ACHN (cell line): ENCODE results near the gene PDXDC1.
"Not testable (repeated sequence)": the region's sequence is repeated elsewhere in the genome, so short reads cannot be mapped to it uniquely, and the experiment has no call there.

Experiments used
- DNase-seq: peaks from one replicate; pipeline ENCODE4 v3.0.0-alpha.2; 2015
- in situ Hi-C: cut with HindIII; loops from 2 replicates; pipeline ENCODE4 v1.10.0; 2017; ENCODE audit warnings: low sequenced_read_pairs, low pct_ligation_motif_present, low pct_unique_long_range_greater_than_20kb

PDXDC1 gene

GRCh38 chr16:15052747-15053476, 78.1 kb downstream of the PDXDC1 start:
- in situ Hi-C loops: no loop called here
- no peak for DNase-seq

DNA sequence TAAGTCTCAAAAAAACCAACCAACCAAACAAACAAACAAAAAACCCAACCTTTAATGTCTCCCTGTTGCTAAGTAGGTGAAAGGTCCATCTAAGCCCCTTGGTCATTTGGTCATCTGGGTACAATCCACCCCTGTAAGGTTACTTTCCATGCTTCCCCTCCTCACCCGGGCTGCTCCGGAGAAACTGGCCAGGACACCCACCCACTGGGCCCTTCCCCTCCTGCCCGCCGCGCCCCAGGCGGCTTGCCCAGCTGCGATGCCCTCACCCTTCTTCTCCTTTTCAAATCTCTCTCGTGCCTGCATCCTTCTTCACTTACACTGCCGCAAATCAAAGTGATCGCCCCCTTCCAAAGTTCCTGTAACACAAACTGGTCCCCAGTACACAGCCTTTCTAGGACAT, 79.1 kb downstream of the PDXDC1 start:
- no peak for DNase-seq
- in situ Hi-C loops: no loop called here

- in situ Hi-C loops: no loop called here
- DNase-seq: no peak
Observed at GRCh38 chr16:15054357-15055140, 79.7 kb downstream of the PDXDC1 start.

DNA sequence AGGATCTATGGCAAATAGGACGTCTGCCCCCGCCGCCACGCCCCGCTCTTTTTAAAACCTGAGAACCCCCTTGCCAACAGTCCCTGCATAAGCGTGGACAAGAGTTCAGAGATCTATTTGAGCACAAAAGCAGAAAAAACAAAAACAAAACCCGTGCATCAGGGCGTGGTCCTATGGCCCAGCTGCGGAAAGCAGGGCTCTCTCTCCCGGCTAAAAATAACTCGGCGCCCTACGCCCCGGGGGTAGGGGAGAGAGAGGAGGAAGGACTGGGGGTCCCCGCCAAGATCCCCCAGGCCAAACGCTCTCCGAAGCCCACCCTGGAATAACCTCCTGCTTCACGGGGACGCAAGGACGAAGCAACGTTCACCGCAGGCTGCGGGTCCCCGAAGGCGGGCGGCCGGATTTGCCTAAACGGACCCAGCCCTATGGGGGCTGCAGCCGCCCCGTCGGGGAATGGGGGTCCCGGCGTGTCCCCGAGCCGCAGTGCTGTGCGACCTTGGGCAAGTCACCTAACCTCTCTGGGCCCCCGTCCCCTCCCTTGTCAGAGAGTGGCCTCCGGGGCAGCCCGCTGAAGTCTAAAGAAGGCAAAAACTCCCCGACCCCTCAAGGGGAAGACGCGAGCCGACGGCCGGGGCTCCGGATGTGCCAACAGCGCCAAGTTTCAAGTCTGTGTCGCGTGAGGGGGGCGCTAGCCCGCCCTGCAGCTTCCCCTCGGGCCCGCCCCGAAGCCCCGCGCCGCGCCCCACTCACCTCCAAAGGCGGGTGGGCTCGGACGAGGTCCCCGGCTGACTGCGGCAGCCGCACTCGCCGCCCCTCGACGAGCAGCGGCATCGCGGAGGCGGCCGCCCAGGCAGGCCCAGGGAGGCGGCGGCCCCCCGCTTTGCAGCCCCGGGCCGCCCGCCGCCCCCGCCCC, 80.6 kb downstream of the PDXDC1 start:
- in situ Hi-C loops: no loop called here
- no peak for DNase-seq

- in situ Hi-C loops: no loop called here
- no peak for DNase-seq
Observed at GRCh38 chr16:15057681-15058417, 83.0 kb downstream of the PDXDC1 start.

- DNase-seq: no peak
- in situ Hi-C loops: no loop called here
Observed at GRCh38 chr16:15059324-15059723, 84.5 kb downstream of the PDXDC1 start.

DNA sequence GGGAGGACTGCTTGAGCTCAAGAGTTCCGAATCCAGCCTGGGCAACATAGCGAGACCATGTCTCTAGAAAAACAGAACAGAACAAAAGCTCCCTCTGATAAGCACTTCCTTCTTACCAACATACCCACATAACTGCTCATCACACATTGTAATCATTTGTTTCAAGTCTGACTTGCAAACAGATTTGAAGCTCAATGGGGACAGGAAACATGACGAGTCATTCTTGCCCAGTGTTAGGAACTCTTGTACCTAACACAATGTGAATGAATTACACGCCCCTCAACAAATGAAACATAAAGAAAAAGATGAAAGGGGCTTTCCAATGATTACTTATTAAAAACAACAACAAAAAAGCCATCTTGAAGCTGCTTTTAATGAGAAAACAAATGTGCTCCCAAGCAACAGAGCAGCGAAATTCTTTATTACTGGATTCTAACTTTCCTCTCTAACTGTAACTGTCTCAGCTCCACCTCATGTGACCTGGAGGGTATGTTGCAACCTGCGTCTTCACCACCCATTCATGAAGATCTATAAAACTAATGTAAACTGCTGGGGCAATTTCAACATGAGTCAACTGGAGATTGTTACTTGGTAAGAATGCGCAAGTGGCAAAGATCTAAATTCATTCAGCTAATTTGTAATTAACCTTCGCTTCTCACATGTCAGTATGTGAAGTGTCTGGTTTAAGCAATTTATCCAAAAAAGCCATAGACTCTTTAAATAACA, 87.4 kb downstream of the PDXDC1 start:
- in situ Hi-C loops, DNase-seq: not testable (repeated sequence)

DNA sequence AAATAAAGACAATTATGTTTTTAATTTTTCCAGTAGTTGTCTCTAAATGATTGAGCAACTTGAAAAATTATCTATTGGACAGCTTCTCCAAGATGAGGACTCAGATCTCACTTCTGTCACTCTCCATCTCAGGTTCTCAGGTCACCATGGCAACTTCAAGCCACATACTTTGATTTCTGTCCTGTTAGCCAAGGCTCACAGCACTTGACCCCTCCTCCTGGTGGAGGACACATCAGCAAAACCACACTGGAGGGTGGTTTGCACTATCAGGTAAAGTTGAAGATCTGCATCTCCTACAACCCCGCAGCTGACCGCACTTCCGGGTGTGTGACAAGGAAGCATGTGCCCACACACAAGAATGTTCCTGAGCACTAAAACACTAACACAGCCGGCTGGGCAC, 91.1 kb downstream of the PDXDC1 start:
- DNase-seq, in situ Hi-C loops: not testable (repeated sequence)

DNA sequence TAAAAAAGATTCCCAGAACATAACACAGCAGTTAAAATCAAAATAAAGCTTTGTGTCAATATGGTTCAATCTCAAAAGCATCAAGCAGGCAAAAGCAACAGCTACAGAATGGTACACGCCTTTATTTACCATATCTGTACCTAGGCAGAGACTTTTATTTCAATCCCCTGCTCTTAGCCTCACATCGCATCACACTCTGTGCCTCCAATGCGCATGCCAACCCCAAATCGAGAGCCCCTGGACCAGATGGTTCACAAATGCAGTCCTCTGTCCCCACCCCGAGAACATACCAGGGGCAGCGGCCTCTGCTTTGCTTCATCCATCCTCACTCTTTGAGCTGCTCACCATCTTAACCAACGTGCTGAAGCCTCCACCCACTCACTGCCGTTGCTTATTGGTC, 91.9 kb downstream of the PDXDC1 start:
- in situ Hi-C loops, DNase-seq: not testable (repeated sequence)

DNA sequence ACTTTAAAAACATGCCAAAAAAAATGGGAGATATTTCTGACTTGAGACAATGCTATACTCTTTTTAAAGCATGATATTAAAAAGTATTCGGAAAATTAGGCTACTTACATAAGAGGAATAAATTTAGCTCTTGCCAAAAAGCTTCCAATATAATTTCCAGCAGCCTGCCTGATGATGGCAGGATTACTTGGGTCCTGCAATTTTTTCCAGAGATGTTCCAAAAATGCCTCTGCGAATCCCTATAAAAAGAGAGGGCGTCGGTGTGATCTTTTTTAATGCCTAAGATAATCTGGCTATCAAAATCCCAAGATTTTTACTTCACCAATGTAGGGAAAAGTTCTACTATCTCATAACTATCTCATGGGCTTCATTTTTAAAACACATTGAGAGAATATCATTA, 96.2 kb downstream of the PDXDC1 start:
- not testable (repeated sequence) for DNase-seq

DNA sequence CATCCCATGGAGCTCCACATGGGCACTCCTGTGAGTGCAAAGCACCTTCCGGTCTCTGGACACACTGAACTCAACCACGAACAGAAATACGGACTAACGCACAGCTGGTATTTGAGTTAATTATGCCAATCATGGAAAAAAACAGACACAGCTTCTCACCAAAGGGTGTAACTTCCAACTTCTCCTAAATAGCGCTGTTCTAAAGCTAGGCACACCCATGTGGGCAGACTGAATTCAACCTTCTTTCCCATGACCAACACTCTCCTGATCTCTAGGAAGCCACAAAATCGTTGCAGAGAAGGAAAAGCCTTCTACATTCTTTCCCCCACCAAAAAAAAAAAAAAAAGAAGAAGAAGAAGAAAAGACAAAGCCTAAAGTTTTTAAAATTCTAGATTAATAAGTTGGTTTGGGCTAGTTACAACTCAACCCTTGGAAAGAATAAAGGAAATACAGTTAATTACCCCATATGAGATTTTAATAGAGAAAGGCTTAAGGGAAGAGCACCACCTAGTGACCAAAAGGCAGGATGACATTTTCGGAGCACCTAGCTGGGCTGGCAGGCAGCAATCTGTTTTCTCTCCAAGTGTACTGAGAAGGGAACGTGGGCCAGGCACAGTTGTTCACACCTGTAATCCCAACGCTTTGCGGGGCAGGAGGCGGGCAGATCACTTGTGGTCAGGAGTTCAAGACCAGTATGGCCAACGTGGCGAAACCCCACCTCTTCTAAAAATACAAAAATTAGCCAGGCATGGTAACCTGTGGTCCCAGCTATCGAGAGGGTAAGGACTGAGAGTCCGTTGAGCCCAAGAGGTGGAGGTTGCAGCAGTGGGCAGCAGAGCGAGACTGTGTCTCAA, 97.3 kb downstream of the PDXDC1 start:
- in situ Hi-C loops, DNase-seq: not testable (repeated sequence)

More for the DNA sequence above, 96.2 kb downstream of the PDXDC1 start:
- in situ Hi-C loops: not testable (repeated sequence)

DNA sequence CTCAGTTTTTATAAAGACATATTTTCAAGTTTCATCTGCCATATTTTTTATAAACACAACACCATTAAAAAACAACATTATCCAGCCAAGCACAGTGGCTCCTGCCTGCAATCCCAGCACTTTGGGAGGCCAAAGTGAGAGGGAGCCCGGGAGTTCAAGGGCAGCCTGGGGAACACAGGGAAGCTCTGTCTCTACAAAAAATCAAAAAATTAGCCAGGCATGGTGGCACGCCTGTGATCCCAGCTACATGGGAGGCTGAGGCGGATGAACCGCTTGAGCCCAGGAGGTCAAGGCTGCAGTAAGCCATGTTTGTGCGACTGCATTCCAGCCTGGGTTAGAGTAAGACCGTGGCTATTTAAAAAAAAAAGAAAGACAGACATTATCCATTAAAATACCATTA, 98.3 kb downstream of the PDXDC1 start:
- in situ Hi-C loops: no loop called here
- no peak for DNase-seq

- DNase-seq, in situ Hi-C loops: not testable (repeated sequence)
Observed at GRCh38 chr16:15076161-15076560, 101.3 kb downstream of the PDXDC1 start.

DNA sequence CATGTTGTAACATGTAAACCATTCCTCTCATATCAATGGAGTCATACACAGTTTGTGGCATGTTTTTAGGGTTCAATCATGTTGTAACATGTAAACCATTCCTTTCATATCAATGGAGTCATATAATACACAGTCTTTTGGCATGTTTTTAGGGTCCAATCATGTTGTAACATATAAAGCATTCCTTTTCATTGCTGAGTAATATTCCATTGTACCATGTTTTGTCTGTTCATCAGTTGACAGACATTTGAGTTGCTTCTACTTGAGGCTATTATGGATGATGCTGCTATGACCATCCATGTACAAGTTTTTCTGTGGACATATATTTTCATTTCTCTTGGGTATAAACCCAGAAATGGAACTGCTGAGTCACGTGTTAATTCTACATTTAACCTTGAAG, 106.1 kb downstream of the PDXDC1 start:
- DNase-seq, in situ Hi-C loops: not testable (repeated sequence)

DNA sequence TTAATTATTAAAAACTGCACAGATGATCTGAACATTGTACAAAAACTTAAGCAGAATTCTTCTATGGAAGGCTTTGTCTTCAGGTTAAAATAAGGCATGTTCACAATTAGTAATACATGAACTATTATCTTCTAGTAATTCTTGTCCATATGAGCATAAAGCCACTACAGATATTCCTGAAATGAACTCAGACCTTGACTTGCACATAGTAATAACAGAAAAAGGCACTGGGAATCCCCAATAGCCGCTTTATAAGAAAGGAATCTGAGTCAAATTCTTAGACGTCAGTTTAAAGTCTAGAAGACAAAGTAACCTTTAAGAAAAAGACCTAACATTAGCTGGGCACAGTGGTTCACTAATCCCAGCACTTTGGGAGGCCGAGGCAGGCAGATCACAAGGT, 108.0 kb downstream of the PDXDC1 start:
- DNase-seq, in situ Hi-C loops: not testable (repeated sequence)

GRCh38 chr16:15090663-15091269, 115.9 kb downstream of the PDXDC1 start:
- in situ Hi-C loops, DNase-seq: not testable (repeated sequence)
